HCT116 (cell line): ENCODE data around the gene SLC13A3. TPM values are rescaled to one million over a fixed set of nuclear protein-coding genes. Genes with fewer than 3 reads are reported as not detected.

Experiments used
- ATAC-seq: fragments of 200-7000 bp; cut with Tn5 transposase; 2 replicates; pipeline ENCODE4 v1.9.1; 2020; ENCODE audit warnings: mild to moderate bottlenecking, moderate library complexity
- BruUV-seq: library from RNA; stranded (reverse); fragments of 400-500 nt; replicated peaks from 2 replicates; lab custom pipeline; 2021; lab: Mats Ljungman, UMichigan
- CTCF ChIA-PET: fragments of 300-600 bp; sonication (Branson Sonifier 250); formaldehyde crosslinking; loops from one replicate; lab custom pipeline; 2021; ENCODE audit warnings: antibody characterized with exemption; lab: Charles Lee
- POLR2A ChIA-PET: fragments of 300-600, 350-600 bp; sonication (Branson Sonifier 250); formaldehyde crosslinking; loops from one replicate; lab custom pipeline; 2021; ENCODE audit warnings: antibody characterized with exemption; lab: Charles Lee
- RAD21 ChIA-PET, 2 experiments: fragments of 300-600 bp; sonication (Branson Sonifier 250); formaldehyde crosslinking; loops; one replicate each; lab custom pipeline; 2023; ENCODE audit warnings: low total read pairs in 2 of 2; ENCODE audit not compliant: uncharacterized antibody in 2 of 2, unreplicated experiment in 2 of 2, low non-redundant PET in 1 of 2; lab: Charles Lee
- DNase-seq: peaks from one replicate; pipeline ENCODE4 v3.0.0-alpha.2; 2010; ENCODE audit warnings: low read depth, low spot score
- H2AFZ ChIP-seq: fragments of 200-600 bp; shearing (Covaris generic), sonication (generic); 2 replicates; pipeline ENCODE4 v1.6.1; 2017; ENCODE audit warnings: low read depth, mixed run types, mixed read lengths, antibody characterized with exemption, low read length; ENCODE audit not compliant: poor library complexity, severe bottlenecking
- H3K27ac ChIP-seq: 2 replicates; pipeline ENCODE4 v1.5.1; 2012; ENCODE audit warnings: low read depth, low read length
- H3K27me3 ChIP-seq: fragments of 200-600 bp; sonication (generic); 2 replicates; pipeline ENCODE4 v1.6.1; 2016; ENCODE audit warnings: mixed run types, low read length, mixed read lengths; ENCODE audit not compliant: insufficient read depth
- H3K36me3 ChIP-seq, 2 experiments: fragments of 200-500 bp in 1 of 2; fragments of 200-600 bp in 1 of 2; sonication (Bioruptor generic) in 1 of 2; sonication (generic) in 1 of 2; 2 replicates each; pipeline versions ENCODE4 v1.5.1 to v1.6.1; 2014 to 2016; ENCODE audit warnings: low read length in 2 of 2, inconsistent platforms in 1 of 2, mixed read lengths in 1 of 2, mixed run types in 1 of 2; ENCODE audit not compliant: insufficient read depth in 2 of 2, control insufficient read depth in 1 of 2
- H3K4me1 ChIP-seq, 2 experiments: fragments of 200-600 bp in 1 of 2; sonication (generic) in 1 of 2; 2 replicates each; pipeline versions ENCODE4 v1.5.1 to v1.6.1; 2012 to 2017; ENCODE audit warnings: low read length in 2 of 2, inconsistent platforms in 1 of 2, mild to moderate bottlenecking in 1 of 2, mixed read lengths in 1 of 2, mixed run types in 1 of 2, moderate library complexity in 1 of 2; ENCODE audit not compliant: insufficient read depth in 2 of 2, control insufficient read depth in 1 of 2
- H3K4me2 ChIP-seq: fragments of 200-600 bp; sonication (generic); 2 replicates; pipeline ENCODE4 v1.6.1; 2017; ENCODE audit warnings: mixed run types, low read length, mixed read lengths
- H3K4me3 ChIP-seq, 2 experiments: fragments of 200-600 bp in 1 of 2; sonication (generic) in 1 of 2; replicated peaks in 1 of 2; 2 replicates each; pipeline ENCODE4 v1.5.1; 2011 to 2016; ENCODE audit warnings: low read length in 2 of 2, control low read depth in 1 of 2, low read depth in 1 of 2, mild to moderate bottlenecking in 1 of 2, mixed read lengths in 1 of 2, mixed run types in 1 of 2
- H3K79me2 ChIP-seq: fragments of 200-600 bp; sonication (generic); 2 replicates; pipeline ENCODE4 v1.6.1; 2017; ENCODE audit warnings: mild to moderate bottlenecking, mixed run types, low read length, moderate library complexity, mixed read lengths; ENCODE audit not compliant: insufficient read depth
- H3K9ac ChIP-seq: fragments of 200-600 bp; sonication (generic); 2 replicates; pipeline ENCODE4 v1.6.1; 2016; ENCODE audit warnings: low read length, mixed read lengths
- H3K9me2 ChIP-seq: fragments of 200-600 bp; sonication (generic), shearing (Covaris generic); 2 replicates; pipeline ENCODE4 v1.6.1; 2017; ENCODE audit warnings: mixed run types, mild to moderate bottlenecking, moderate library complexity; ENCODE audit not compliant: insufficient read depth
- H3K9me3 ChIP-seq, 2 experiments: fragments of 200-500 bp in 1 of 2; fragments of 200-600 bp in 1 of 2; sonication (Bioruptor generic) in 1 of 2; sonication (generic) in 1 of 2; 2 replicates each; pipeline ENCODE4 v1.6.1; 2014 to 2017; ENCODE audit warnings: low read length in 2 of 2, mixed read lengths in 2 of 2, inconsistent platforms in 1 of 2, low read depth in 1 of 2, mild to moderate bottlenecking in 1 of 2, mixed run types in 1 of 2, moderate library complexity in 1 of 2; ENCODE audit not compliant: control insufficient read depth in 1 of 2, insufficient read depth in 1 of 2
- H4K20me1 ChIP-seq: fragments of 200-600 bp; sonication (generic), shearing (Covaris generic); 2 replicates; pipeline ENCODE4 v1.6.1; 2017; ENCODE audit warnings: mixed run types, mild to moderate bottlenecking, moderate library complexity; ENCODE audit not compliant: insufficient read depth
- CBX3 ChIP-seq: IDR thresholded peaks from 2 replicates; pipeline ENCODE4 v1.6.1; 2012; ENCODE audit warnings: low read depth
- CEBPB ChIP-seq: IDR thresholded peaks from 2 replicates; pipeline ENCODE4 v1.6.1; 2012; ENCODE audit warnings: low read depth
- EGR1 ChIP-seq: IDR thresholded peaks from 2 replicates; pipeline ENCODE4 v1.6.1; 2012; ENCODE audit warnings: low read depth
- ELF1 ChIP-seq: IDR thresholded peaks from 2 replicates; pipeline ENCODE4 v1.6.1; 2012; ENCODE audit warnings: low read depth, borderline replicate concordance
- EZH2 ChIP-seq: fragments of 200-600 bp; sonication (generic); IDR thresholded peaks from 2 replicates; pipeline ENCODE4 v1.6.1; 2017; ENCODE audit warnings: antibody characterized with exemption, mixed run types
- EZH2phosphoT487 ChIP-seq: fragments of 200-600 bp; IDR thresholded peaks from 2 replicates; pipeline ENCODE4 v1.6.1; 2018; ENCODE audit warnings: antibody characterized with exemption, borderline replicate concordance
- FOSL1 ChIP-seq: IDR thresholded peaks from 2 replicates; pipeline ENCODE4 v1.6.1; 2012; ENCODE audit warnings: low read depth
- POLR2AphosphoS5 ChIP-seq: IDR thresholded peaks from 2 replicates; pipeline ENCODE4 v1.6.1; 2011; ENCODE audit warnings: mild to moderate bottlenecking, low read depth, low read length, moderate library complexity
- SIN3A ChIP-seq: IDR thresholded peaks from 2 replicates; pipeline ENCODE4 v1.6.1; 2012; ENCODE audit warnings: low read depth
- SP1 ChIP-seq: IDR thresholded peaks from 2 replicates; pipeline ENCODE4 v1.6.1; 2012; ENCODE audit warnings: low read depth
- TCF7L2 ChIP-seq: IDR thresholded peaks from 2 replicates; pipeline ENCODE4 v1.7.0; 2011; ENCODE audit warnings: borderline replicate concordance, inconsistent platforms; ENCODE audit not compliant: insufficient read depth, insufficient read length; ENCODE audit errors: extremely low read depth
- YY1 ChIP-seq: IDR thresholded peaks from 2 replicates; pipeline ENCODE4 v1.6.1; 2011; ENCODE audit warnings: low read length, low read depth, moderate library complexity, mild to moderate bottlenecking; ENCODE audit not compliant: insufficient replicate concordance; ENCODE audit errors: extremely low read depth
- ZFX ChIP-seq: fragments of 450-650 bp; IDR thresholded peaks from 2 replicates; pipeline ENCODE4 v1.6.1; 2017
- ZNF274 ChIP-seq: fragments of 200-500 bp; sonication (Bioruptor generic); IDR thresholded peaks from 2 replicates; pipeline ENCODE4 v1.6.1; 2014; ENCODE audit warnings: mild to moderate bottlenecking, low read depth, low read length, inconsistent platforms
- intact Hi-C: fragments of 100-400 bp; cut with micrococcal nuclease; formaldehyde crosslinking; loops from 2 replicates; pipeline ENCODE4 v1.10.0; 2022
- total RNA-seq: library from RNA; stranded (reverse); gene quantifications from one replicate; pipeline ENCODE4 v1.2.1, GENCODE V29; 2021; ENCODE audit not compliant: unreplicated experiment
- TF ChIP-seq, protein P1 (sequence below): IDR thresholded peaks from 2 replicates; pipeline ENCODE4 v1.6.1; 2012
- TF ChIP-seq, protein P2 (sequence below): IDR thresholded peaks from 2 replicates; pipeline ENCODE4 v1.6.1; 2012; ENCODE audit warnings: low read depth
- TF ChIP-seq, protein P3 (sequence below), 3 experiments: fragments of 200-600 bp in 1 of 3; sonication (generic) in 1 of 3; IDR thresholded peaks in 2 of 3; conservative IDR thresholded peaks in 1 of 3; 2 replicates each; pipeline ENCODE4 v1.5.1; 2012 to 2017; ENCODE audit warnings: low read depth in 2 of 3, low read length in 2 of 3, antibody characterized with exemption in 1 of 3, borderline replicate concordance in 1 of 3, control low read depth in 1 of 3, mild to moderate bottlenecking in 1 of 3, mixed read lengths in 1 of 3, mixed run types in 1 of 3, moderate library complexity in 1 of 3; ENCODE audit not compliant: insufficient read depth in 1 of 3
- TF ChIP-seq, protein P4 (sequence below): IDR thresholded peaks from 2 replicates; pipeline ENCODE4 v1.6.1; 2011; ENCODE audit warnings: mild to moderate bottlenecking, low read length, moderate library complexity; ENCODE audit not compliant: insufficient replicate concordance; ENCODE audit errors: extremely low read depth

Gene SLC13A3
- total RNA-seq, 1 experiment from 2014 or later: not detected

DNA sequence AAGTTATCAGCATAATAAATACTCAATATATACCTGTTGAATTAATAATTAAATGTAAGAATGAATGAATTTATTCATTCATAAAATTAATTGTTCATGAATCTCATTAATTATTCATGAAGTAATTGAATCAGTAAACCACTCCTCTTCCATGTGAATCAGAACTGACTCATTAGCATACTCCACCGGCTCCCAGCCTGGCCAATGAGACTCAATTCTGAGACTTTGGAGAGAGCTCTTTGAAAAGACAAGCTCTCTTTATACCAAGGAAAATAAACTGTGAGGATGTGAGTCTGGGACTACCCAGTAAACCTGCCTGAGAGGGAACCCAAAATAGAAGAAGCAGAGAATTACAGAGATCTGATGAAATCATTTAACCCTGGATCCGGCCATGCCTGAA is 49.8 kb upstream of the SLC13A3 start:
- no peaks in the 10 kb centered on the region for H3K9me2 ChIP-seq
- no peak overlapping the region for H3K27ac ChIP-seq
- no peak overlapping the region for H3K4me3 ChIP-seq
- no peak overlapping the region for H2AFZ ChIP-seq
- H3K36me3 ChIP-seq: no peaks in the 10 kb centered on the region
- H3K79me2 ChIP-seq: no peaks in the 10 kb centered on the region
- intact Hi-C loops: no loop called here
- TF ChIP-seq, protein P1, sequence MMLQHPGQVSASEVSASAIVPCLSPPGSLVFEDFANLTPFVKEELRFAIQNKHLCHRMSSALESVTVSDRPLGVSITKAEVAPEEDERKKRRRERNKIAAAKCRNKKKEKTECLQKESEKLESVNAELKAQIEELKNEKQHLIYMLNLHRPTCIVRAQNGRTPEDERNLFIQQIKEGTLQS: no peak
- no peak for TF ChIP-seq ELF1
- no peak for TF ChIP-seq FOSL1
- TF ChIP-seq SIN3A: no peak
- TF ChIP-seq YY1: no peak
- no peak for TF ChIP-seq ZNF274
- TF ChIP-seq EZH2: no peak
- no peak for TF ChIP-seq ZFX
- TF ChIP-seq POLR2AphosphoS5: no peak
- TF ChIP-seq CEBPB: no peak
- TF ChIP-seq EGR1: no peak
- TF ChIP-seq CBX3: no peak
- TF ChIP-seq TCF7L2: no peak
- TF ChIP-seq, protein P2, sequence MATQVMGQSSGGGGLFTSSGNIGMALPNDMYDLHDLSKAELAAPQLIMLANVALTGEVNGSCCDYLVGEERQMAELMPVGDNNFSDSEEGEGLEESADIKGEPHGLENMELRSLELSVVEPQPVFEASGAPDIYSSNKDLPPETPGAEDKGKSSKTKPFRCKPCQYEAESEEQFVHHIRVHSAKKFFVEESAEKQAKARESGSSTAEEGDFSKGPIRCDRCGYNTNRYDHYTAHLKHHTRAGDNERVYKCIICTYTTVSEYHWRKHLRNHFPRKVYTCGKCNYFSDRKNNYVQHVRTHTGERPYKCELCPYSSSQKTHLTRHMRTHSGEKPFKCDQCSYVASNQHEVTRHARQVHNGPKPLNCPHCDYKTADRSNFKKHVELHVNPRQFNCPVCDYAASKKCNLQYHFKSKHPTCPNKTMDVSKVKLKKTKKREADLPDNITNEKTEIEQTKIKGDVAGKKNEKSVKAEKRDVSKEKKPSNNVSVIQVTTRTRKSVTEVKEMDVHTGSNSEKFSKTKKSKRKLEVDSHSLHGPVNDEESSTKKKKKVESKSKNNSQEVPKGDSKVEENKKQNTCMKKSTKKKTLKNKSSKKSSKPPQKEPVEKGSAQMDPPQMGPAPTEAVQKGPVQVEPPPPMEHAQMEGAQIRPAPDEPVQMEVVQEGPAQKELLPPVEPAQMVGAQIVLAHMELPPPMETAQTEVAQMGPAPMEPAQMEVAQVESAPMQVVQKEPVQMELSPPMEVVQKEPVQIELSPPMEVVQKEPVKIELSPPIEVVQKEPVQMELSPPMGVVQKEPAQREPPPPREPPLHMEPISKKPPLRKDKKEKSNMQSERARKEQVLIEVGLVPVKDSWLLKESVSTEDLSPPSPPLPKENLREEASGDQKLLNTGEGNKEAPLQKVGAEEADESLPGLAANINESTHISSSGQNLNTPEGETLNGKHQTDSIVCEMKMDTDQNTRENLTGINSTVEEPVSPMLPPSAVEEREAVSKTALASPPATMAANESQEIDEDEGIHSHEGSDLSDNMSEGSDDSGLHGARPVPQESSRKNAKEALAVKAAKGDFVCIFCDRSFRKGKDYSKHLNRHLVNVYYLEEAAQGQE: no peak
- no peak for TF ChIP-seq EZH2phosphoT487
- no peak for TF ChIP-seq SP1
- TF ChIP-seq, protein P3, sequence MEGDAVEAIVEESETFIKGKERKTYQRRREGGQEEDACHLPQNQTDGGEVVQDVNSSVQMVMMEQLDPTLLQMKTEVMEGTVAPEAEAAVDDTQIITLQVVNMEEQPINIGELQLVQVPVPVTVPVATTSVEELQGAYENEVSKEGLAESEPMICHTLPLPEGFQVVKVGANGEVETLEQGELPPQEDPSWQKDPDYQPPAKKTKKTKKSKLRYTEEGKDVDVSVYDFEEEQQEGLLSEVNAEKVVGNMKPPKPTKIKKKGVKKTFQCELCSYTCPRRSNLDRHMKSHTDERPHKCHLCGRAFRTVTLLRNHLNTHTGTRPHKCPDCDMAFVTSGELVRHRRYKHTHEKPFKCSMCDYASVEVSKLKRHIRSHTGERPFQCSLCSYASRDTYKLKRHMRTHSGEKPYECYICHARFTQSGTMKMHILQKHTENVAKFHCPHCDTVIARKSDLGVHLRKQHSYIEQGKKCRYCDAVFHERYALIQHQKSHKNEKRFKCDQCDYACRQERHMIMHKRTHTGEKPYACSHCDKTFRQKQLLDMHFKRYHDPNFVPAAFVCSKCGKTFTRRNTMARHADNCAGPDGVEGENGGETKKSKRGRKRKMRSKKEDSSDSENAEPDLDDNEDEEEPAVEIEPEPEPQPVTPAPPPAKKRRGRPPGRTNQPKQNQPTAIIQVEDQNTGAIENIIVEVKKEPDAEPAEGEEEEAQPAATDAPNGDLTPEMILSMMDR (IDR thresholded peaks at IDR 0.05 in 2 of 3, conservative IDR thresholded peaks at IDR 0.05 in 1 of 3; ENCODE audit: borderline replicate concordance in 1 of 3, insufficient read depth in 1 of 3, low read depth in 2 of 3, low read length in 2 of 3): no peak
- TF ChIP-seq, protein P4, sequence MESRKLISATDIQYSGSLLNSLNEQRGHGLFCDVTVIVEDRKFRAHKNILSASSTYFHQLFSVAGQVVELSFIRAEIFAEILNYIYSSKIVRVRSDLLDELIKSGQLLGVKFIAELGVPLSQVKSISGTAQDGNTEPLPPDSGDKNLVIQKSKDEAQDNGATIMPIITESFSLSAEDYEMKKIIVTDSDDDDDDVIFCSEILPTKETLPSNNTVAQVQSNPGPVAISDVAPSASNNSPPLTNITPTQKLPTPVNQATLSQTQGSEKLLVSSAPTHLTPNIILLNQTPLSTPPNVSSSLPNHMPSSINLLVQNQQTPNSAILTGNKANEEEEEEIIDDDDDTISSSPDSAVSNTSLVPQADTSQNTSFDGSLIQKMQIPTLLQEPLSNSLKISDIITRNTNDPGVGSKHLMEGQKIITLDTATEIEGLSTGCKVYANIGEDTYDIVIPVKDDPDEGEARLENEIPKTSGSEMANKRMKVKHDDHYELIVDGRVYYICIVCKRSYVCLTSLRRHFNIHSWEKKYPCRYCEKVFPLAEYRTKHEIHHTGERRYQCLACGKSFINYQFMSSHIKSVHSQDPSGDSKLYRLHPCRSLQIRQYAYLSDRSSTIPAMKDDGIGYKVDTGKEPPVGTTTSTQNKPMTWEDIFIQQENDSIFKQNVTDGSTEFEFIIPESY: no peak
- TF ChIP-seq, all 23 proteins: peak for 0
- ATAC-seq (no peak), DNase-seq (no peak)
- Histone ChIP-seq H3K4me2 (no peak overlapping the region), H3K9ac (no peak overlapping the region), H3K4me1 (peaks cover 5 to 16% of the 10 kb centered on the region in 2 experiments; a peak in 3 of 4 replicates), H3K27me3 (no peaks in the 10 kb centered on the region), H4K20me1 (no peaks in the 10 kb centered on the region), H3K9me3 (no peaks in the 10 kb centered on the region)
- BruUV-seq: no TSS peak
- ChIA-PET RAD21 (no interaction called here), POLR2A (no interaction called here), CTCF (interaction anchor here (0.8 to 2.0 kb wide), 2 partner anchors 11 to 20 kb away, joined by 3 to 6 read pairs; partner anchors contain the start of gene TP53RK)
